HCT116 (cell line): Measurements from ENCODE around the gene SLC44A4. TPM values are rescaled to one million over a fixed set of nuclear protein-coding genes. Genes with fewer than 3 reads are reported as not detected.

Experiments used
- ATAC-seq: fragments of 200-7000 bp; cut with Tn5 transposase; 2 replicates; pipeline ENCODE4 v1.9.1; 2020; ENCODE audit warnings: mild to moderate bottlenecking, moderate library complexity
- BruUV-seq: library from RNA; stranded (reverse); fragments of 400-500 nt; replicated peaks from 2 replicates; lab custom pipeline; 2021; lab: Mats Ljungman, UMichigan
- CTCF ChIA-PET: fragments of 300-600 bp; sonication (Branson Sonifier 250); formaldehyde crosslinking; loops from one replicate; lab custom pipeline; 2021; ENCODE audit warnings: antibody characterized with exemption; lab: Charles Lee
- POLR2A ChIA-PET: fragments of 300-600, 350-600 bp; sonication (Branson Sonifier 250); formaldehyde crosslinking; loops from one replicate; lab custom pipeline; 2021; ENCODE audit warnings: antibody characterized with exemption; lab: Charles Lee
- RAD21 ChIA-PET, 2 experiments: fragments of 300-600 bp; sonication (Branson Sonifier 250); formaldehyde crosslinking; loops; one replicate each; lab custom pipeline; 2023; ENCODE audit warnings: low total read pairs in 2 of 2; ENCODE audit not compliant: uncharacterized antibody in 2 of 2, unreplicated experiment in 2 of 2, low non-redundant PET in 1 of 2; lab: Charles Lee
- DNase-seq: peaks from one replicate; pipeline ENCODE4 v3.0.0-alpha.2; 2010; ENCODE audit warnings: low read depth, low spot score
- H2AFZ ChIP-seq: fragments of 200-600 bp; shearing (Covaris generic), sonication (generic); 2 replicates; pipeline ENCODE4 v1.6.1; 2017; ENCODE audit warnings: low read depth, mixed run types, mixed read lengths, antibody characterized with exemption, low read length; ENCODE audit not compliant: poor library complexity, severe bottlenecking
- H3K27ac ChIP-seq: 2 replicates; pipeline ENCODE4 v1.5.1; 2012; ENCODE audit warnings: low read depth, low read length
- H3K27me3 ChIP-seq: fragments of 200-600 bp; sonication (generic); 2 replicates; pipeline ENCODE4 v1.6.1; 2016; ENCODE audit warnings: mixed run types, low read length, mixed read lengths; ENCODE audit not compliant: insufficient read depth
- H3K36me3 ChIP-seq, 2 experiments: fragments of 200-500 bp in 1 of 2; fragments of 200-600 bp in 1 of 2; sonication (Bioruptor generic) in 1 of 2; sonication (generic) in 1 of 2; 2 replicates each; pipeline versions ENCODE4 v1.5.1 to v1.6.1; 2014 to 2016; ENCODE audit warnings: low read length in 2 of 2, inconsistent platforms in 1 of 2, mixed read lengths in 1 of 2, mixed run types in 1 of 2; ENCODE audit not compliant: insufficient read depth in 2 of 2, control insufficient read depth in 1 of 2
- H3K4me1 ChIP-seq, 2 experiments: fragments of 200-600 bp in 1 of 2; sonication (generic) in 1 of 2; 2 replicates each; pipeline versions ENCODE4 v1.5.1 to v1.6.1; 2012 to 2017; ENCODE audit warnings: low read length in 2 of 2, inconsistent platforms in 1 of 2, mild to moderate bottlenecking in 1 of 2, mixed read lengths in 1 of 2, mixed run types in 1 of 2, moderate library complexity in 1 of 2; ENCODE audit not compliant: insufficient read depth in 2 of 2, control insufficient read depth in 1 of 2
- H3K4me2 ChIP-seq: fragments of 200-600 bp; sonication (generic); 2 replicates; pipeline ENCODE4 v1.6.1; 2017; ENCODE audit warnings: mixed run types, low read length, mixed read lengths
- H3K4me3 ChIP-seq, 2 experiments: fragments of 200-600 bp in 1 of 2; sonication (generic) in 1 of 2; replicated peaks in 1 of 2; 2 replicates each; pipeline ENCODE4 v1.5.1; 2011 to 2016; ENCODE audit warnings: low read length in 2 of 2, control low read depth in 1 of 2, low read depth in 1 of 2, mild to moderate bottlenecking in 1 of 2, mixed read lengths in 1 of 2, mixed run types in 1 of 2
- H3K79me2 ChIP-seq: fragments of 200-600 bp; sonication (generic); 2 replicates; pipeline ENCODE4 v1.6.1; 2017; ENCODE audit warnings: mild to moderate bottlenecking, mixed run types, low read length, moderate library complexity, mixed read lengths; ENCODE audit not compliant: insufficient read depth
- H3K9ac ChIP-seq: fragments of 200-600 bp; sonication (generic); 2 replicates; pipeline ENCODE4 v1.6.1; 2016; ENCODE audit warnings: low read length, mixed read lengths
- H3K9me2 ChIP-seq: fragments of 200-600 bp; sonication (generic), shearing (Covaris generic); 2 replicates; pipeline ENCODE4 v1.6.1; 2017; ENCODE audit warnings: mixed run types, mild to moderate bottlenecking, moderate library complexity; ENCODE audit not compliant: insufficient read depth
- H3K9me3 ChIP-seq, 2 experiments: fragments of 200-500 bp in 1 of 2; fragments of 200-600 bp in 1 of 2; sonication (Bioruptor generic) in 1 of 2; sonication (generic) in 1 of 2; 2 replicates each; pipeline ENCODE4 v1.6.1; 2014 to 2017; ENCODE audit warnings: low read length in 2 of 2, mixed read lengths in 2 of 2, inconsistent platforms in 1 of 2, low read depth in 1 of 2, mild to moderate bottlenecking in 1 of 2, mixed run types in 1 of 2, moderate library complexity in 1 of 2; ENCODE audit not compliant: control insufficient read depth in 1 of 2, insufficient read depth in 1 of 2
- H4K20me1 ChIP-seq: fragments of 200-600 bp; sonication (generic), shearing (Covaris generic); 2 replicates; pipeline ENCODE4 v1.6.1; 2017; ENCODE audit warnings: mixed run types, mild to moderate bottlenecking, moderate library complexity; ENCODE audit not compliant: insufficient read depth
- CEBPB ChIP-seq: IDR thresholded peaks from 2 replicates; pipeline ENCODE4 v1.6.1; 2012; ENCODE audit warnings: low read depth
- ELF1 ChIP-seq: IDR thresholded peaks from 2 replicates; pipeline ENCODE4 v1.6.1; 2012; ENCODE audit warnings: low read depth, borderline replicate concordance
- EZH2 ChIP-seq: fragments of 200-600 bp; sonication (generic); IDR thresholded peaks from 2 replicates; pipeline ENCODE4 v1.6.1; 2017; ENCODE audit warnings: antibody characterized with exemption, mixed run types
- POLR2AphosphoS5 ChIP-seq: IDR thresholded peaks from 2 replicates; pipeline ENCODE4 v1.6.1; 2011; ENCODE audit warnings: mild to moderate bottlenecking, low read depth, low read length, moderate library complexity
- SP1 ChIP-seq: IDR thresholded peaks from 2 replicates; pipeline ENCODE4 v1.6.1; 2012; ENCODE audit warnings: low read depth
- ZNF274 ChIP-seq: fragments of 200-500 bp; sonication (Bioruptor generic); IDR thresholded peaks from 2 replicates; pipeline ENCODE4 v1.6.1; 2014; ENCODE audit warnings: mild to moderate bottlenecking, low read depth, low read length, inconsistent platforms
- intact Hi-C: fragments of 100-400 bp; cut with micrococcal nuclease; formaldehyde crosslinking; loops from 2 replicates; pipeline ENCODE4 v1.10.0; 2022
- total RNA-seq: library from RNA; stranded (reverse); gene quantifications from one replicate; pipeline ENCODE4 v1.2.1, GENCODE V29; 2021; ENCODE audit not compliant: unreplicated experiment
- TF ChIP-seq, protein P1 (sequence below): IDR thresholded peaks from 2 replicates; pipeline ENCODE4 v1.6.1; 2012
- TF ChIP-seq, protein P2 (sequence below): IDR thresholded peaks from 2 replicates; pipeline ENCODE4 v1.6.1; 2011; ENCODE audit warnings: mild to moderate bottlenecking, low read length, moderate library complexity; ENCODE audit not compliant: insufficient replicate concordance; ENCODE audit errors: extremely low read depth

The SLC44A4 gene
- total RNA-seq, 1 experiment from 2014 or later: 0.74 TPM

- no peaks in the 10 kb centered on the region for H3K36me3 ChIP-seq
- no TSS peak for BruUV-seq
- no peaks in the 10 kb centered on the region for H3K27me3 ChIP-seq
- DNase-seq (no peak), ATAC-seq (no peak)
- no peaks in the 10 kb centered on the region for H3K9me2 ChIP-seq
- H3K9ac ChIP-seq: no peak overlapping the region
- H3K4me1 ChIP-seq: peaks cover 0 to 5% of the 10 kb centered on the region in 2 experiments; a peak in 2 of 4 replicates
- no peak overlapping the region for H3K4me2 ChIP-seq
- RAD21 ChIA-PET: interaction anchor here in 1 of 2 experiments (0.7 kb wide), 1 partner anchor 11 kb away, joined by 3 read pairs; no protein-coding TSS in a partner anchor
- H3K79me2 ChIP-seq: no peaks in the 10 kb centered on the region
- H3K27ac ChIP-seq: no peak overlapping the region
- POLR2A ChIA-PET: no interaction called here
- no peak overlapping the region for H2AFZ ChIP-seq
- intact Hi-C loops: no loop called here
- TF ChIP-seq EZH2 (no peak), SP1 (no peak)
- TF ChIP-seq, protein P1, sequence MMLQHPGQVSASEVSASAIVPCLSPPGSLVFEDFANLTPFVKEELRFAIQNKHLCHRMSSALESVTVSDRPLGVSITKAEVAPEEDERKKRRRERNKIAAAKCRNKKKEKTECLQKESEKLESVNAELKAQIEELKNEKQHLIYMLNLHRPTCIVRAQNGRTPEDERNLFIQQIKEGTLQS: no peak
- H3K4me3 ChIP-seq: no peak overlapping the region
- H3K9me3 ChIP-seq: no peaks in the 10 kb centered on the region; a peak in 1 of 4 replicates
- H4K20me1 ChIP-seq: no peaks in the 10 kb centered on the region
- CTCF ChIA-PET: no interaction called here
Observed at GRCh38 chr6:31919624-31920303, 41.0 kb upstream of the SLC44A4 start.

- Histone ChIP-seq H3K9me2 (no peaks in the 10 kb centered on the region), H3K36me3 (no peaks in the 10 kb centered on the region), H3K9ac (no peak overlapping the region), H3K27me3 (no peaks in the 10 kb centered on the region), H3K4me3 (no peak overlapping the region), H3K4me2 (no peak overlapping the region), H4K20me1 (no peaks in the 10 kb centered on the region), H3K4me1 (peaks cover 0 to 8% of the 10 kb centered on the region in 2 experiments; a peak in 2 of 4 replicates), H3K27ac (no peak overlapping the region), H3K9me3 (no peaks in the 10 kb centered on the region; a peak in 1 of 4 replicates), H2AFZ (no peak overlapping the region), H3K79me2 (no peaks in the 10 kb centered on the region)
- ATAC-seq: no peak
- CTCF ChIA-PET: interaction anchor here (1.1 kb wide), 1 partner anchor 148 kb away, joined by 3 read pairs; no protein-coding TSS in a partner anchor
- POLR2A ChIA-PET: interaction anchor here (1.5 kb wide), 1 partner anchor 91 kb away, joined by 4 read pairs; the partner anchor contains the start of gene HSPA1B
- TF ChIP-seq ZNF274 (no peak), EZH2 (no peak), CEBPB (no peak), ELF1 (no peak), POLR2AphosphoS5 (no peak)
- TF ChIP-seq, protein P1: no peak
- TF ChIP-seq, protein P2, sequence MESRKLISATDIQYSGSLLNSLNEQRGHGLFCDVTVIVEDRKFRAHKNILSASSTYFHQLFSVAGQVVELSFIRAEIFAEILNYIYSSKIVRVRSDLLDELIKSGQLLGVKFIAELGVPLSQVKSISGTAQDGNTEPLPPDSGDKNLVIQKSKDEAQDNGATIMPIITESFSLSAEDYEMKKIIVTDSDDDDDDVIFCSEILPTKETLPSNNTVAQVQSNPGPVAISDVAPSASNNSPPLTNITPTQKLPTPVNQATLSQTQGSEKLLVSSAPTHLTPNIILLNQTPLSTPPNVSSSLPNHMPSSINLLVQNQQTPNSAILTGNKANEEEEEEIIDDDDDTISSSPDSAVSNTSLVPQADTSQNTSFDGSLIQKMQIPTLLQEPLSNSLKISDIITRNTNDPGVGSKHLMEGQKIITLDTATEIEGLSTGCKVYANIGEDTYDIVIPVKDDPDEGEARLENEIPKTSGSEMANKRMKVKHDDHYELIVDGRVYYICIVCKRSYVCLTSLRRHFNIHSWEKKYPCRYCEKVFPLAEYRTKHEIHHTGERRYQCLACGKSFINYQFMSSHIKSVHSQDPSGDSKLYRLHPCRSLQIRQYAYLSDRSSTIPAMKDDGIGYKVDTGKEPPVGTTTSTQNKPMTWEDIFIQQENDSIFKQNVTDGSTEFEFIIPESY: no peak
- RAD21 ChIA-PET: interaction anchor here in 1 of 2 experiments (0.6 kb wide), 1 partner anchor 69 kb away, joined by 3 read pairs; no protein-coding TSS in a partner anchor
- intact Hi-C loops: no loop called here
- no peak for DNase-seq
- no TSS peak for BruUV-seq
Observed at GRCh38 chr6:31918069-31918720, 39.4 kb upstream of the SLC44A4 start.
